NCI-H526 (cell line): Measurements from ENCODE around the gene DCDC2B.

ENCODE experiments used
- DNase-seq, 2 experiments: peaks; one replicate each; lab custom pipeline; 2025; lab: John Stamatoyannopoulos, UW

DCDC2B gene

DNA sequence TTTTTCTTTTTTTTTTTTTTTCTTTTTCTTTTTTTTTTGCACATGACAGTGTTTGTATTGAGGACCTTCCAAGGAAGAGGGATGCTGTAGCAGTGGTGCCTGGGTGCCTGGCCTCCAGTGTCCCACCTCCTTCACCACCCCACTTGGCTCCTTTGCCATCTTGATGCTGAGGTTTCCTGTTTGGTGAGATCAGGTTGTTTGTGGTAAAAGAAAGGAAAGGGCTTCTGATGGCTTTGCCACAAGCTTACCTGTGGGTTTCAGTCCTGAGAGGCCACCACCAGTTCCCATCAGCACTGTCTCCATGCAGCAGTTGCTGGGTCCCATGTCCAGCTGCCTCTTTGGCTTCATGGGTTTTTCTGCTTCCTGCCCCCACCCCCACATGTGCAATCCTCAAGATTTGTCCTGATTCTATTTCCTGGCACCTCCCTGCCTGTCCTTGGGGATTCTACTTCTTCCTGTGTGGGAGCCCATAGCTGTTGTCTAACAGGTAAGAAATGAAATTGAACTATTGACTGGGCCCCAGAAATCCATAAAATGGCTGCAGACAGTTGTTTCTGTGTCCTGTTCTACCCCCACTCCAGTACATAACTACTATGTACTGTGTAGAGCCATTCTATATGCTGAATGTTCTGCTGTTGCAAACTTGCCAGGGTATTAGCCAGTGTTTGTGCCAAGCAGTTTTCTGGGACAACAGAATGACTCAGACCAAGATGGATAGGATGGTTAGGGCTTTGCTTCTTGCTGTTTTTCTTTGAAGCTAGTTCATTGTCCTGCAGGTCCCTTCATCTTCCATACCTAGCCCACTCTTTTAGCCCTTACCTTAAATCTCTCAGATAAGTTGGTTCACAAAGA, 12.7 kb upstream of the DCDC2B start:
- no peak for DNase-seq

DNA sequence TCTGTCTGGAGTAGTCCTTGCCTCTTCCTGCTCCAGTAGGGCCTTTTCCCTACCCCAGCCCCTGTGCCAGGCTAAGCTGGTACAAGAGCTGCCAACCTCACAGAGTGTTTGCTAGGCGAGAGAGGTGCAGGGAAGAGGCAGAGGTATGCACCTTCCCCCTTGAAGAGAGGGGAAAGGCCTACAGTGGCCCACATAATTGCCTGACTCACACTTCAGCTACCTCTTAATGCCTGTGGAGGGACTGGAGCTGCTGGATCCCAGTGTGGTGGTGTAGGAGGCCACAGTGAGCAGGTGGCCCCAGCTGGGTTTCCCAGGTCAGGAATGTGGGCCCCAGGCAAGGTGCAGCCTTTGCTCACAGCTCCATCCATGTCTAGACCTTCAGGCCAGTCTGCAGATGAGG, 11.8 kb upstream of the DCDC2B start:
- DNase-seq = no peak

DNA sequence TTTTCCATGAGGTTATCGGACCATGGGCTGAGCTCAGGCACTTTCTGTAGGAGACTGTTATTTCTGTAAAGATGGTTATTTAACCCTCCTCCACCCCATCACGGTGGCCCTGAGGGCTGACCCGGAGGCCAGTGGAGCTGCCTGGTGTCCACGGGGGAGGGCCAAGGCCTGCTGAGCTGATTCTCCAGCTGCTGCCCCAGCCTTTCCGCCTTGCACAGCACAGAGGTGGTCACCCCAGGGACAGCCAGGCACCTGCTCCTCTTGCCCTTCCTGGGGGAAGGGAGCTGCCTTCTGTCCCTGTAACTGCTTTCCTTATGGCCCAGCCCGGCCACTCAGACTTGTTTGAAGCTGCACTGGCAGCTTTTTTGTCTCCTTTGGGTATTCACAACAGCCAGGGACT, 11.1 kb upstream of the DCDC2B start:
- no peak for DNase-seq

GRCh38 chr1:32198237-32199042, 10.4 kb upstream of the DCDC2B start:
- DNase-seq = no peak

DNA sequence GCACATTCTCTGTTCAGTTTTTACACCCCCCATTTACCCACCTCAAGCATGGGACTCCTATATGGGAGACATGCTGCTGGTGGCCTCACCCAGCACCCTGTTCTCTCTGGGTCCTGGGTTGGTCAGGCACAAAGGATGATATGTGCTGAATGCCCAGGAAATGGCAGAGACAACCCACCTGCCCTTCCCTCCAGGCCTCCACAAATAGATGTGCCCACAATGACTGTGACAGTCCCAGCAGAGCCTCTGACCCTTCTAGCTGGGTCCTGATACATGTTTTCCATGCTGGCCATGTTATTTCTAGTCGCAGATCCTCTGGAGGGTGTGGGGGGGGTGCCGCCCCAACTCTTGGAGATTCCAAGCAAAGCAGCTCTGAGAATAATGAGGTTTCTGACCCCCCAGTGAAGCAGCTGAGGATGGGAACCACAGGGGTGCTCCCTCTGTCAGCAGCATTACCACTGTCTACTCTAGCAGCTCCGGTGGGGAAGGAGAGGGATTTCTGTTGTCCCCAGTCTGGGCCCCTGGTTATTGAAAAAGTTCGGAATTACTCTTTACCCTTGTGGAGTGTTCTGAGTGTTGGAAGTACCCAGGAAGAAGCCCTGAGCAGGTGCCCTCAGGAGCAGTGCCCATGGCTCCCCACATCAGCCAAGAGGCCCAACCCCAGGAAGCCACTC, 9.7 kb upstream of the DCDC2B start:
- DNase-seq = no peak

- DNase-seq = peak; percentile 36
Measured at GRCh38 chr1:32199717-32200072, 9.2 kb upstream of the DCDC2B start.

- peak; percentile 64 to 83 for DNase-seq
Measured at GRCh38 chr1:32200226-32201010, 8.5 kb upstream of the DCDC2B start, which contains the start of gene CCDC28B. Gene CCDC28B, plus strand, starts transcription at chr1:32200595. Its CDS starts 1,341 bp downstream, at chr1:32201936.

DNA sequence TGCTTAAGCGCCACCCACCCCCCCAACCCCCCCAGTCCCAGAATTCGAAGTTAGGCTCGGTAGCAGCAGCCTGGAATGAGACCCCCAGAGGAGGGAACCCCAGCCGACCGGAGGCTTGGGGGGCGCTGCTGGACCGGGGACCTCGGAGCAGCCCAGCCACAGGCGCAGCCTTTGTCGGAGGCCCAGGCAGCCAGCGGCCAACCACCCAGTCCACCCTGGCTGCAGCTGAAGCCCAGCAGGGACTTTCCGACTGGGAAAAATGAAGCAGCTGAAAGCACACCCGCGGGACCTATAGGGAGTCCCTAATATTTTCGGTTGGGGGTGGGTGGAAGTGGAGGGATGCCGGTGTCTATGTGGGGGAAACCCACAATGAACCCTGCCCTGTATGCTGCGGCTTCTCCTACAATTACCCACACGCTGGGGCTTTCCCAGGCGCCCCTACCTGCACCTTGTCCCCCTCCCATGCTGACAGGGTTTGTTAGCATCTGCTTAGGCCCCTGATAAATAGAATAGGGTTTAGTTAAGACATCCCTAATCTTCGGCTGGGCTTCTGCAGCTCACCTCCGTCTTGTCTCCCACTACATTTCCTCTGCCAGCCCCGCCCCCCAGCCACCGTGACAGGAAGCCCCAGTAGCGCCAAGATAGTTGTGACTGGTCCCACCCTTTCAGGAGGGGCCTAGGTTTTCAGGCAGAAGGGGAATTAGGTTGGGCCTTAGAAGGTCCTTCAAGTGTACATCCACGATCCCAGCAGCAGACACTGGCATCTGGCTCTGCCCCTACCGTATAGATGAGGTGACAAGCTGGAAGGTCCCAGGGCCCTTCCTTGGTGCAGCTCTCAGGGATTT, 7.7 kb upstream of the DCDC2B start:
- DNase-seq = peak in 1 of 2 experiments; percentile 64

- DNase-seq = peak in 1 of 2 experiments; percentile 68
Measured at GRCh38 chr1:32204943-32205361, 3.9 kb upstream of the DCDC2B start.

DNA sequence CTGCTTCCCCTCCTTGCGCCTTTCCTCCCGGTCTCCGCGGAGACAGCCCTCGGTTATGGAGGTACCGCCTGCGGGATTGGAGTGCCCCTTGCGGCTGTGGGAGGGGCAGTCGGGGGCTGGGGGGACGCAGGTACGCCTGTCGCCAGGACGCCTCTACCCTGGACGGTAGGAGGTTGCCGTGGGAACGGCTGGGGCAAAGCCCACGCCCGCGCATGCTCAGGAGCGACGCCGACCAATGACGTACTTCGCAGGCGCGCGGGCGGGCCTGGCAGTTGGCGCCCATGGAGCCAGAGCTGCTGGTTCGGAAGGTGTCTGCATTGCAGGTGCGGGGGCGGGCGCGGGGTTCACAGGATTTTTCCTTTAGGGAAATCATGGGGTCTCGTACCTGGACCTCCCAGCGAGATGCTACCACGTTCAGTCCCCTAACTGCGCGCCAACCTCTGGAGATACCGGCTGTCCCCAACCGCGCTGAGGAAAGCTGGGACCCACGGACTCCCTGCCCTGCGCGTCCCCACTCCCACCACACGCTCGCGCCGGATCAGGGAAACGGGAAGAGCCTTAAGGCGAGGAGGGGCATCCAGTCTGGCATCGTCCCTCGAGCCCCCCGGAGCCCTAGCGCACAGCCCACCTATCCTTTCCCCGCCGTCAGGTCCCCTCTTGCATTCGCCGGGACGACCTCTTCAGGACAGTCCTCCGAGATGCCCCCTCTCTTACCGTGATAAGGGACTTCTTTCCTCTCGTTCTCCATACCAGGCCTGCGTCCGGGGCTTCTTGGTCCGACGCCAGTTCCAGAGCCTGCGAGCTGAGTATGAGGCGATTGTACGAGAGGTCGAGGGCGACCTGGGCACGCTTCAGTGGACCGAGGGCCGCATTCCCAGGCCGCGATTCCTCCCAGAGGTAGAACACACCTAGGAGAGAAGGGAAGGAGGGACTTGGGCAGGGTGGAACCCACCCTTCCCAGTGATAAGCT, 3.2 kb upstream of the DCDC2B start, which contains the start of gene IQCC:
Gene IQCC (plus strand): TSS at position 271 of the 970 bp plus-strand sequence. CDS start 11 bp downstream, at position 282.
- DNase-seq = peak; percentile 84 to 96

- DNase-seq = no peak
Measured at GRCh38 chr1:32208469-32208868, 420 bp upstream of the DCDC2B start.

DNA sequence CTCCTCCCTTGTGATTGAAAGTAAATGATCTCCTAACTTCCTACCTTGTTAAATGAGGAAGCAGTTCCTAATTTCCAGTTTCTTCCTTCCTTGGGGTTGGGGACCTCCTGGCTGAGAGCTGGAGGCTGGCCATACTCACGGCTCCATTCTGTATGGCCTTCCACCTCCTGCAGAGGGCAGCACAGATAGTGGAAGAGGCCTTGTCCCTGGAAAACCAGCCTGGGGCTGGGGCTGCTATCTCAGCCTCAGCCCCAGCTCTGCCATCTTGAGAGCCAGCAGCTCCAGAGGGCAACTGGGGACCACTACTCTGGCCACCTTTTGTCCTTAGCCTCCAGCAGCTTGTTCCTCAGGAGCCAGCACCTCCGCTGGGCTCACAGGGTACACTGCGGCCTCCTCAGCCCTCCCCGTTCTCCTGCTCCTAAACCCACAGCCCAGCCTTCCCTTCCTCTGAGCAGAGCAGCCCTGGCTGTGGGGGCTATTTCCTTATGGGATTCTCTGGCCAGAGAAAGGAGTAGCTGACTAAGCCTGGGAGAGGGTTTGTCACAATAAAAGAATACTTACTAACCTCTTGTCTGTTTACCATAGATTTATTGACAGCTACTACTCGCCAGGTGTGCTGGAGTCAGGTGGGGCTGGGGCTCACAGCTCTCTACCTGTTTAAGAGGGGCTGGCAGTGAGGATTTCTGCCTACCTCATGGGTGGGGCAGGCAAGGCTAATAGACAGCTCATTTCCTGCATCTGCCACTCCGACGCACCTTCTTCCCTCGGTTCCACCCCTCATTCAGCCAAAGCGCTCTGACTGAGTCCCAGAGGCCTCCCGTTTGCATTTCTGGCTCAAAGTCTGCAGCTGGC, 7.0 kb downstream of the DCDC2B start:
- DNase-seq = peak; percentile 21 to 80

- no peak for DNase-seq
Measured at GRCh38 chr1:32216566-32216965, 7.7 kb downstream of the DCDC2B start.

- DNase-seq = no peak
Measured at GRCh38 chr1:32219022-32219421, 10.1 kb downstream of the DCDC2B start.

DNA sequence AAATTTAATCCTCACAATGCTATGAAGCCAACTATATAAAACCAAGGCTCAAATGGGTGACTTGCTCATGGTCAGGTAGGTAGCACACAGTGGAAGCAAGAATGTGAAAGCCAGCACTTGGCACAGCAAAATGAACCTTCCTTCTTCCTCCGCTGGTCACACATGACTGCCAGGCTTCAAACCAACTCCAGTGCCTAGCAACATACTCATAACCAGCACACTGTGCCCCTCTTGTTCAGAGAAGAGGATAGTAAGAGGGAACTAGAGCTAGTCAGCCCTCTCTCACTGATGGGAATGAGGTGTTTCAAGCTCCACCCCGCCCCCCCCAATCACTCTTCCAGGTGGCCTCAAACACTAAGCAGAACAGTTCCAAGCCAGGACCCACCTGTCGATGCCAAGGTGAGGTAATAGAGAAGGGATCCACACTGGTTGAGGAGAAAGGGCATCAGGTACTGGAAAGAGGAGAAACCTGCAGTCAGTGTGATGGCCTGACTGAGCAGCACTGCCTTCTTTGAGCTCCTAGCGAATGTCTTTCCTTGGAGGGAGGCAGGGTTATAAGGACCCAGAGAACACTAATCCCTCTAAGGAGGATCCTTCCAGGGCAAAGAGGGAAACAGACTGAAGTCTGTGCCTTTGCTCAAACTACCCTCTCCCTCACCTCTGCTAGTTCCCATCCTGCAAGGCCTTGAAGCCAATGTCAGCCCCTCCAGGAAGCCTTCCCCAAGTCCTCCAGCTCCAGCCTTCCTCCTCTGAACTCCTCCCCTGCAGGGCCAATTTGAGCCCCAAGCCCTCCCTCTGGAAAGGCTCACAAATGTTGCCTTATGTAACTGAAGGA, 12.1 kb downstream of the DCDC2B start:
- DNase-seq = no peak

- no peak for DNase-seq
Measured at GRCh38 chr1:32221581-32221979, 12.7 kb downstream of the DCDC2B start.

DNA sequence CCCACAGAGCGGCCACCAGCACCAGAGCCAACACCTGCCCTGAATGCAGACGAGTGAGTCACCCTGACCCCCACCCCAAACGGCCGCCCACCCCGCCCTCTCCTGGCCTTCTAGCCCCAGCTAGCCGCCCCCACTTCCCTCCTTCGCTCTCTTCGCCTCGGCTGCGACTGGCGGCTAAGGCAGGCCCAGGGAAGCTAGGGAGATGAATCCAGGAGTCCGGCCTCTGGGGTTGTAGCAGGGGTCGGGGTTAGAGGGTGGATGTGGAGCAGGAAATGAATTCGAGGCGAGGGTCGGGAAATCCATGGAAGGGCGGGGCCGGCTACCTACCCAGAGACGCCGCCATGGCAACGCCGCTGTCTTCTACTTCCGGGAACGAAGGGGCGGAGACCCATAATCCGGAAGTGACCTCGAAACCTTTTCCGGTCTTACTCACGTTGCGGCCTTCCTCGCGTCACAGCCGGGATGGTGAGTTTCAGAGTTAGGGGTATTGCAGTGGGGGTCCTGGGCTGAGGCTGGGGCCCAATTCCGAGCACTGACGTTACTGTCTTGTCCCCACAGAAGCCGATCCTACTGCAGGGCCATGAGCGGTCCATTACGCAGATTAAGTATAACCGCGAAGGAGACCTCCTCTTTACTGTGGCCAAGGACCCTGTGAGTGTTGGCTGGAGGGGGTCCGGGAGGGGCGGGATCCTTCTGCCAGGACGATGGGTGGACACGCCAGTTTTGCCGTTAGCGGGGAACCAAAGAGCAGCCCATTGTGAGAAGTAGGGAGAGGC, 13.3 kb downstream of the DCDC2B start, which contains the start of the genes EIF3I and TMEM234:
Gene EIF3I (plus strand): TSS at position 428 of the 776 bp plus-strand sequence. CDS start 35 bp downstream, at position 463.
Gene TMEM234 (minus strand): TSS at position 374 of the 776 bp plus-strand sequence. CDS start 31 bp downstream, at position 343.
- peak; percentile 84 to 95 for DNase-seq
